Gastrocnemius medialis (tissue), 4 donors: ENCODE data around the gene DYNLT1.

ENCODE experiments used
- CTCF ChIP-seq, 5 experiments: fragments of 450-650 bp in 3 of 5; fragments of 200-600 bp in 2 of 5; sonication (generic) in 2 of 5; IDR thresholded peaks in 4 of 5; conservative IDR thresholded peaks in 1 of 5; 1 replicate in 4 of 5; 2 replicates in 1 of 5; pipeline ENCODE4 v1.5.1; 2016 to 2019; ENCODE audit warnings: antibody characterized with exemption in 5 of 5, mild to moderate bottlenecking in 3 of 5, moderate library complexity in 3 of 5
- POLR2A ChIP-seq, 2 donors: fragments of 450-650 bp; IDR thresholded peaks; one replicate each; pipeline ENCODE4 v1.6.1; 2017; ENCODE audit warnings: antibody characterized with exemption in 2 of 2, mild to moderate bottlenecking in 2 of 2, moderate library complexity in 2 of 2

- TF ChIP-seq CTCF (IDR thresholded peaks at IDR 0.05 in 4 of 5, conservative IDR thresholded peaks at IDR 0.05 in 1 of 5) (no peak), POLR2A (IDR thresholded peaks at IDR 0.05) (no peak)
These were observed 18.0 kb downstream of the DYNLT1 start for GRCh38 chr6:158626360-158627167.
